ENCODE measurements around the gene TRMT2A.

DNA sequence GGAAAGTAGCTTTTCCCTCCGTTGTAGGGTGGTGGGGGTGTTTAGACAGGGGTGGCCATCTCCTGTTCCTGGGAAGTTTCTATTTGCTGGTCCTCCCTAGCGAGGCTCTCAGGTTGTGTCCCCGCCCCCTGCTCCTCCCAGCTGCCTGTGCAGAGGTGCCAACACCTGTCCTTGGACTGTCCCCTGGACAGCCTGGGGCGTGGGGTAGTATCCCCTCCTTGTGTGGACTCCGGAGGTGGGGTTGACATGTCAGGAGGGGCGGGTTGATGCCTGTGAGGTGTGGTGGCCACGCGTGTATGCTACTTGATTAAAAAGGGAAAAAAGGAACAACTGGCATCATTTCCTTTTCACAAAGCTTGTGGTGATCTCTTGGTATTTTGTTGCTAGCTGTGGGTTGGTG is 15.4 kb downstream of the TRMT2A start:
- TF ChIP-seq TEAD4 (IDR thresholded peaks at IDR 0.05) (no peak), EP300 (IDR thresholded peaks at IDR 0.05; ENCODE audit: borderline replicate concordance) (no peak), CEBPB (IDR thresholded peaks at IDR 0.05) (no peak), EGR1 (IDR thresholded peaks at IDR 0.05) (no peak), FOXM1 (IDR thresholded peaks at IDR 0.05; ENCODE audit: borderline replicate concordance, low read depth) (no peak), RAD21 (IDR thresholded peaks at IDR 0.05; ENCODE audit: low read depth) (no peak), YY1 (IDR thresholded peaks at IDR 0.05; ENCODE audit: low read depth) (no peak), NFIC (IDR thresholded peaks at IDR 0.05) (no peak), TAF1 (IDR thresholded peaks at IDR 0.05; ENCODE audit: low read depth) (no peak)
- TF ChIP-seq, protein P1, sequence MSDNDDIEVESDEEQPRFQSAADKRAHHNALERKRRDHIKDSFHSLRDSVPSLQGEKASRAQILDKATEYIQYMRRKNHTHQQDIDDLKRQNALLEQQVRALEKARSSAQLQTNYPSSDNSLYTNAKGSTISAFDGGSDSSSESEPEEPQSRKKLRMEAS (IDR thresholded peaks at IDR 0.05) = no peak
- TF ChIP-seq, protein P2, sequence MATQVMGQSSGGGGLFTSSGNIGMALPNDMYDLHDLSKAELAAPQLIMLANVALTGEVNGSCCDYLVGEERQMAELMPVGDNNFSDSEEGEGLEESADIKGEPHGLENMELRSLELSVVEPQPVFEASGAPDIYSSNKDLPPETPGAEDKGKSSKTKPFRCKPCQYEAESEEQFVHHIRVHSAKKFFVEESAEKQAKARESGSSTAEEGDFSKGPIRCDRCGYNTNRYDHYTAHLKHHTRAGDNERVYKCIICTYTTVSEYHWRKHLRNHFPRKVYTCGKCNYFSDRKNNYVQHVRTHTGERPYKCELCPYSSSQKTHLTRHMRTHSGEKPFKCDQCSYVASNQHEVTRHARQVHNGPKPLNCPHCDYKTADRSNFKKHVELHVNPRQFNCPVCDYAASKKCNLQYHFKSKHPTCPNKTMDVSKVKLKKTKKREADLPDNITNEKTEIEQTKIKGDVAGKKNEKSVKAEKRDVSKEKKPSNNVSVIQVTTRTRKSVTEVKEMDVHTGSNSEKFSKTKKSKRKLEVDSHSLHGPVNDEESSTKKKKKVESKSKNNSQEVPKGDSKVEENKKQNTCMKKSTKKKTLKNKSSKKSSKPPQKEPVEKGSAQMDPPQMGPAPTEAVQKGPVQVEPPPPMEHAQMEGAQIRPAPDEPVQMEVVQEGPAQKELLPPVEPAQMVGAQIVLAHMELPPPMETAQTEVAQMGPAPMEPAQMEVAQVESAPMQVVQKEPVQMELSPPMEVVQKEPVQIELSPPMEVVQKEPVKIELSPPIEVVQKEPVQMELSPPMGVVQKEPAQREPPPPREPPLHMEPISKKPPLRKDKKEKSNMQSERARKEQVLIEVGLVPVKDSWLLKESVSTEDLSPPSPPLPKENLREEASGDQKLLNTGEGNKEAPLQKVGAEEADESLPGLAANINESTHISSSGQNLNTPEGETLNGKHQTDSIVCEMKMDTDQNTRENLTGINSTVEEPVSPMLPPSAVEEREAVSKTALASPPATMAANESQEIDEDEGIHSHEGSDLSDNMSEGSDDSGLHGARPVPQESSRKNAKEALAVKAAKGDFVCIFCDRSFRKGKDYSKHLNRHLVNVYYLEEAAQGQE (IDR thresholded peaks at IDR 0.05; ENCODE audit: low read depth) = no peak

All from Ishikawa (cell line).